GM12878 (cell line): Measurements from ENCODE around the gene ETDB. TPM values are rescaled to one million over a fixed set of nuclear protein-coding genes. Genes with fewer than 3 reads are reported as not detected.

ENCODE experiments used
- ATAC-seq: fragments of 200-7000 bp; cut with Tn5 transposase; 3 replicates; pipeline ENCODE4 v1.9.1; 2020; ENCODE audit warnings: mild to moderate bottlenecking, moderate library complexity
- BruUV-seq: library from RNA; stranded (reverse); fragments of 400-500 nt; replicated peaks from 2 replicates; lab custom pipeline; 2021; lab: Mats Ljungman, UMichigan
- CTCF ChIA-PET: fragments of 300-600 bp; sonication (Branson Sonifier 250); formaldehyde crosslinking; extraction: SDS; loops from one replicate; lab custom pipeline; 2021; ENCODE audit warnings: inconsistent platforms; lab: Yijun Ruan, JAX
- POLR2A ChIA-PET: fragments of 350-600 bp; formaldehyde crosslinking; extraction: SDS; loops from one replicate; lab custom pipeline; 2021; ENCODE audit warnings: inconsistent platforms; lab: Charles Lee
- RAD21 ChIA-PET: fragments of 300-600 bp; sonication (Branson Sonifier 250); formaldehyde crosslinking; loops from one replicate; lab custom pipeline; 2023; ENCODE audit warnings: antibody characterized with exemption; ENCODE audit not compliant: unreplicated experiment; lab: Charles Lee
- SMC1A ChIA-PET: fragments of 300-600 bp; sonication (Branson Sonifier 250); formaldehyde crosslinking; loops from one replicate; lab custom pipeline; 2023; ENCODE audit not compliant: unreplicated experiment, uncharacterized antibody; lab: Charles Lee
- DNase-seq: peaks from one replicate; pipeline ENCODE4 v3.0.0-alpha.2; 2011; ENCODE audit warnings: low read depth, low spot score
- FAIRE-seq: peaks from 3 replicates; lab custom pipeline; 2011; peaks lifted over from hg19 to GRCh38; lab: Jason Lieb, UNC
- H2AFZ ChIP-seq: 2 replicates; pipeline ENCODE4 v1.6.0; 2011; ENCODE audit warnings: low read depth, low read length, control low read depth; ENCODE audit not compliant: control insufficient read depth
- H3K27ac ChIP-seq: 2 replicates; pipeline ENCODE4 v1.5.1; 2011; ENCODE audit warnings: control low read depth; ENCODE audit not compliant: control insufficient read depth, insufficient read depth
- H3K27me3 ChIP-seq, 2 experiments: replicated peaks in 1 of 2; 2 replicates each; pipeline versions ENCODE4 v1.6.0 to v1.6.1; 2011; ENCODE audit warnings: low read length in 1 of 2; ENCODE audit not compliant: control insufficient read depth in 2 of 2, insufficient read depth in 2 of 2
- H3K36me3 ChIP-seq, 2 experiments: 2 replicates each; pipeline ENCODE4 v1.5.1; 2011; ENCODE audit warnings: low read length in 1 of 2; ENCODE audit not compliant: control insufficient read depth in 2 of 2, insufficient read depth in 2 of 2
- H3K4me1 ChIP-seq: 2 replicates; pipeline ENCODE4 v1.6.1; 2011; ENCODE audit warnings: mild to moderate bottlenecking, low read length, moderate library complexity, mixed read lengths; ENCODE audit not compliant: control insufficient read depth, insufficient read depth
- H3K4me2 ChIP-seq: 2 replicates; pipeline ENCODE4 v1.6.0; 2011; ENCODE audit warnings: control low read depth; ENCODE audit not compliant: control insufficient read depth, insufficient read depth
- H3K4me3 ChIP-seq: fragments of 200-600 bp; sonication (generic); 2 replicates; pipeline ENCODE4 v1.5.1; 2016
- H3K79me2 ChIP-seq: 2 replicates; pipeline ENCODE4 v1.6.0; 2011; ENCODE audit warnings: low read length; ENCODE audit not compliant: control insufficient read depth, insufficient read depth
- H3K9ac ChIP-seq: 2 replicates; pipeline ENCODE4 v1.8.0; 2011; ENCODE audit warnings: low read length, control low read depth, mixed read lengths; ENCODE audit not compliant: control insufficient read depth, insufficient read depth
- H3K9me3 ChIP-seq: replicated peaks from 3 replicates; pipeline ENCODE4 v1.5.1; 2011; ENCODE audit warnings: mild to moderate bottlenecking, low read length; ENCODE audit not compliant: control insufficient read depth, insufficient read depth
- H4K20me1 ChIP-seq: 2 replicates; pipeline ENCODE4 v1.6.0; 2011; ENCODE audit not compliant: control insufficient read depth, insufficient read depth
- ATF2 ChIP-seq: IDR thresholded peaks from 2 replicates; pipeline ENCODE4 v1.6.1; 2012; ENCODE audit warnings: low read length, inconsistent platforms
- CHD4 ChIP-seq: fragments of 200-600 bp; sonication (generic); IDR thresholded peaks from 2 replicates; pipeline ENCODE4 v1.6.1; 2016; ENCODE audit warnings: mild to moderate bottlenecking
- EP300 ChIP-seq, 2 experiments: fragments of 150-350 bp in 1 of 2; IDR thresholded peaks; 2 replicates each; pipeline ENCODE4 v1.6.1; 2011 to 2012; ENCODE audit warnings: low read depth in 2 of 2, low read length in 2 of 2, borderline replicate concordance in 1 of 2, improper control_type of control experiment in 1 of 2, inconsistent platforms in 1 of 2; ENCODE audit not compliant: control insufficient read depth in 1 of 2
- LARP7 ChIP-seq: fragments of 450-650 bp; IDR thresholded peaks from 2 replicates; pipeline ENCODE4 v1.6.1; 2017; ENCODE audit warnings: mild to moderate bottlenecking
- RUNX3 ChIP-seq: IDR thresholded peaks from 2 replicates; pipeline ENCODE4 v1.6.1; 2012; ENCODE audit warnings: low read length, inconsistent platforms
- STAT1 ChIP-seq: fragments of 450-650 bp; conservative IDR thresholded peaks from 2 replicates; pipeline ENCODE4 v1.6.1; 2014; ENCODE audit warnings: antibody characterized with exemption, mild to moderate bottlenecking
- STAT3 ChIP-seq: IDR thresholded peaks from 2 replicates; pipeline ENCODE4 v1.6.1; 2011; ENCODE audit warnings: low read depth, low read length, improper control_type of control experiment
- WRNIP1 ChIP-seq: IDR thresholded peaks from 2 replicates; pipeline ENCODE4 v1.6.1; 2011; ENCODE audit warnings: low read depth, low read length, improper control_type of control experiment, borderline replicate concordance
- WGBS: methylation state at CpG from one replicate; pipeline ENCODE4 v1.1.6; 2016; ENCODE audit warnings: low lambda C conversion rate; ENCODE audit not compliant: insufficient replicate concordance, insufficient coverage; ENCODE audit errors: missing lambda C conversion rate; 5-methylcytosine and 5-hydroxymethylcytosine counted together
- in situ Hi-C: fragments of 300-500 bp; cut with MboI; formaldehyde crosslinking; loops from 9 replicates; pipeline ENCODE4 v1.14.3; 2018; ENCODE audit warnings: mixed read lengths
- intact Hi-C: fragments of 100-400 bp; cut with micrococcal nuclease; formaldehyde crosslinking; loops from one replicate; pipeline ENCODE4 v1.14.2; 2022; ENCODE audit not compliant: unreplicated experiment
- polyA plus RNA-seq, 11 experiments: library from polyadenylated mRNA; depleted of rRNA in 4 of 11; unstranded in 6 of 11; stranded (reverse) in 5 of 11; fragments of >200 nt; fragmentation: Nextera tagmentation in 4 of 11; fragmentation: Illumina TruSeq in 1 of 11; extraction: Ambion mirVana in 4 of 11; extraction: Trizol in 1 of 11; gene quantifications; 1 replicate in 1 of 11; 2 replicates in 10 of 11; pipeline versions ENCODE4 v1.2.1 to v1.2.3, GENCODE V29; 2011 to 2016; ENCODE audit warnings: inconsistent platforms in 2 of 11, missing spikeins in 2 of 11, low read depth in 1 of 11
- total RNA-seq, 4 experiments: library from RNA; depleted of rRNA in 3 of 4; stranded (reverse); fragments of >200 nt in 3 of 4; fragmentation: Illumina TruSeq in 1 of 4; extraction: Trizol in 1 of 4; gene quantifications; 2 replicates each; pipeline versions ENCODE4 v1.2.1 to v1.2.3, GENCODE V29; 2013 to 2021
- TF ChIP-seq, protein P1 (sequence below): IDR thresholded peaks from 2 replicates; pipeline ENCODE4 v1.6.1; 2011; ENCODE audit warnings: low read depth, mild to moderate bottlenecking, low read length, moderate library complexity, borderline replicate concordance; ENCODE audit errors: extremely low read depth

Gene ETDB
- total and polyA plus RNA-seq, 10 of the 15 experiments (the other 5 are each of a cell fraction or from before 2014, with no cell fraction given): not detected

DNA sequence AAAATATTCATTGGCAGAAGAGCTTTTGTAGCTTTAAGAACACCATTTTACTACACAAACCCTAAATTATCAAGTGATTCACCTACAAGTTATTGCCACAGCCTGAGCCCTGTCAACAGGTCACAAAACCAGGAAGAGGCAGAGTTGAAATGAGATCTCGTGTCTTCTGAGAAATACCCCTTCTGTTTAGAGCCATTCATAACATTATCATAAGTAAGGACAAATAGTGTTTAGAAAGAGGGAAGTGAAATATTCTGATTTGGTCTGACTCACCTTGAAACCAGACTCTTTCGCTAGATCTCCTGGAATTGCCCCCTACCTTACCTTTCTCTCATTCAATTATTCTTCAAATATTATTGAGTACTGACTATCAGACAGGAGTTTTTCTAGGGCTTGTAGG is 5.9 kb downstream of the ETDB start (continued):
- peak; percentile 53 to 75; a peak in 2 of 4 replicates for TF ChIP-seq EP300 (IDR thresholded peaks at IDR 0.05; ENCODE audit: borderline replicate concordance in 1 of 2, control insufficient read depth in 1 of 2, low read depth in 2 of 2, low read length in 2 of 2)
- TF ChIP-seq ATF2: peak; percentile 43; the same call in 1 of the 2 replicates
- TF ChIP-seq, protein P1, sequence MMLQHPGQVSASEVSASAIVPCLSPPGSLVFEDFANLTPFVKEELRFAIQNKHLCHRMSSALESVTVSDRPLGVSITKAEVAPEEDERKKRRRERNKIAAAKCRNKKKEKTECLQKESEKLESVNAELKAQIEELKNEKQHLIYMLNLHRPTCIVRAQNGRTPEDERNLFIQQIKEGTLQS: no peak
- TF ChIP-seq RUNX3: peak; percentile 27; the same call in 1 of the 2 replicates

GRCh38 chrX:135112743-135113142 is 7.6 kb downstream of the ETDB start:
- no peak for TF ChIP-seq STAT1
- TF ChIP-seq STAT3: no peak
- no peak for TF ChIP-seq LARP7
- no peak for TF ChIP-seq CHD4
- no peak for TF ChIP-seq WRNIP1
- H3K4me3 ChIP-seq: no peak overlapping the region
- no peak overlapping the region for H2AFZ ChIP-seq
- ChIA-PET CTCF (interaction anchor here (0.6 to 1.7 kb wide), 8 partner anchors 27 to 1940 kb away, joined by 3 to 7 read pairs (median 4); no protein-coding TSS in a partner anchor), SMC1A (interaction anchor here (1.6 kb wide), 1 partner anchor 372 kb away, joined by 4 read pairs; no protein-coding TSS in a partner anchor), RAD21 (no interaction called here), POLR2A (no interaction called here)
- 25% methylated on average over 1 of the region's 1 CpG for WGBS
- no peaks in the 10 kb centered on the region for H3K27me3 ChIP-seq
- no peak overlapping the region for H3K27ac ChIP-seq
- FAIRE-seq: no peak
- in situ Hi-C loops: loop anchor here (25.0 kb wide), 1 partner anchor 100 kb away; no protein-coding TSS in a partner anchor
- H3K9me3 ChIP-seq: no peaks in the 10 kb centered on the region
- H3K4me2 ChIP-seq: no peak overlapping the region
- H3K79me2 ChIP-seq: no peaks in the 10 kb centered on the region
- intact Hi-C loops: no loop called here
- no peaks in the 10 kb centered on the region for H3K36me3 ChIP-seq
- BruUV-seq: no TSS peak
- ATAC-seq: no peak
- no peak for DNase-seq
- H3K4me1 ChIP-seq: no peaks in the 10 kb centered on the region
- no peaks in the 10 kb centered on the region for H4K20me1 ChIP-seq
- no peak overlapping the region for H3K9ac ChIP-seq
